ENCODE results near the gene IPO5.
"Not testable (repeated sequence)": the region's sequence is repeated elsewhere in the genome, so short reads cannot be mapped to it uniquely, and the experiment has no call there.

IPO5 gene

DNA sequence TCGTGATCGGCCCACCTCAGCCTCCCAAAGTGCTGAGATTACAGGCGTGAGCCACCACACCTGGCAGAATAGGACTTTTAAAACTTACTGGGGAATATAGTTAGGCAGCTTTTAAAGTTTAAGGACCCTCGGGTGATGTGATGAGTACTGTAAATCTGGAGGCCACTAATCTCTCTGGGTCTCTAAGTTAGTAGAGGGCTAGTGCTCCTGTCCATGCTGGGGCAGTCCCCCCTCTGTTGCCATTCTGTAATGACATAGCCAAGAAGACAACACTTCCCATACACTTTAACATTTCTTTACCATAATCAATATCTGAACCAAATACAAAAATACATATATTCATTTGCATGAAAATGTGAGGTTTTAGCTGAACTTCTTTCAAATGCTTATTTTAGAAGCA is 65.7 kb downstream of the IPO5 start:
- no peak for DNase-seq

DNA sequence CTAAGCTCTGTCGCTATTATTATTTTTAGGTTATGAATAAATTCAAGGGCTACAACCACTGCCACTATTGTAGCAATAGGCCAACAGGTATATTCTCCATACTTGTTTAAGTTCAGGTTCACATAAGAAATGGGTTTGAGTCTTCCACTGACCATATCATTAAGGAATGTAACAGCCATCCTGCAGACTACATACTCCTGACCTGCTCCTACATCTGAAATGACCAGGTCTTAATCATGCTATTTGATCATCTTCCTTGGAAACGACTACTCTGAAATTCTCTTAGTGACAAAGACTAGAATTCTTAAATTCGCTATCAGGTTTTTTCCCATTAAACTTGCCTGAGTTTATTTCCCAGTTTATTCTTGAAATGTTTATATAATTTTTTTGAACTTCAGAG is 66.8 kb downstream of the IPO5 start:
- DNase-seq: no peak

DNA sequence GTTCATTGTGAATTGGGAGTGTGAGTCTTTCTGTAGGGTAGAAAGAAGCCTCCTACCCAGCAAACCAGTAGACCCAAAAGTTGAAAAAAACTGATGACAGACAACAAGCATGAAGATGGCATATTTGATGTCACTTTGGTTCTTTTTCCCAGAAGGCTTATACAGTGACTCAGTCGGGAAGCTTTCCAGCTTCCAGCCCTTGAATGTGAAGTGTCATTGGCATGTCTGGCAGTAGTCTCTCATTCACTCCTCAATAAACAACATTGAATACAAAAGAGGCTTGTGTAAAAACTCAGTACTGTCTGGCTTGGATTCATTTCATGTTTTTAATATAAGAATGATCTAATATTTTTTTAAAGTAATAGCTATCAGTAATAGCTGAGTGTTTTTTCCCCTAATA is 68.7 kb downstream of the IPO5 start:
- no peak for DNase-seq

DNA sequence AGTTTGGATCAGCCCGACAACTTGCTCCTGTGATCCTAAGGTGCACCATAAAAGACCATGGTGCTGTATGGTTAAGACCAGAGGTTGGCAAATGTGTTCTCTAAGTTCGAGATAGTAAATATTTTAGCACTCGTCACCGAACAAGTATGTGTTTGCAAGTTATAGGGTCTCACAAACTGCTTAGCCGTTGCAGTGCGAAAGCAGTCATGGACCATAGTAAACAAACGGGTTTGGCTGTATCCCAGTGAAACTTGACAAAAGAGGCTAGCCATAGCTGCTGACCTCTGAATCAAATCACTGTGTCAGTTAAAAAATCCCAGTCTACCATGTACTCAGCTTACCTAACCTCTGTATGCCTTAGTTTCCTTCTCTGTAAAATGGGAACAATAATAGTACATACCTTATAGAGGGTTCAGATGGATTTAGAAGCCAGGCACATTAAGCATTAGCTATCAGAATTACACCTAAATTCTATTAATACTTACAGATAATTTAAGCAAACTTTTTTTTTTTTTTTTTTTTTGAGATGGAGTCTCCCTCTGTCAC is 72.1 kb downstream of the IPO5 start:
- DNase-seq: no peak

DNA sequence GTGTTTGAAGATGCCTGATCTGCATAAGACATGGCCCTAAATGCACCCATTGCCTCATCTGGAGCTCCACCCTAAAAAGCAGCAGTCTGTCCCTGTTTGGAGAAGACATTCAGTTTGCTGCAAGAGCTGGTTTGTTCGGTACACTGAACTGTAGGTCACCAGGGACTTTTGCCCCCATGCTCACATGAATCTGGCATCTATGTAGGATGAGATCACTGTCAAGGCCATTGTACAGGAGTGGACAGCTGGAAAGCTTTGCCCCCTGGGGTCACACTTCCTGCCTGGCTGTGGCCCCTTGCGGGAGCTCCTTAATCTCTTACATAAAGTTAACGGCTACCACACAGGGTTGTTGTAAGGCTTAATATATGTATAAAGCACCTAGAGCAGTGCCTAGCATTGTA is 73.0 kb downstream of the IPO5 start:
- DNase-seq: no peak

- no peak for DNase-seq
Measured at GRCh38 chr13:98032168-98032567, 78.7 kb downstream of the IPO5 start.

GRCh38 chr13:98033277-98034247 is 80.1 kb downstream of the IPO5 start:
- no peak for DNase-seq

DNA sequence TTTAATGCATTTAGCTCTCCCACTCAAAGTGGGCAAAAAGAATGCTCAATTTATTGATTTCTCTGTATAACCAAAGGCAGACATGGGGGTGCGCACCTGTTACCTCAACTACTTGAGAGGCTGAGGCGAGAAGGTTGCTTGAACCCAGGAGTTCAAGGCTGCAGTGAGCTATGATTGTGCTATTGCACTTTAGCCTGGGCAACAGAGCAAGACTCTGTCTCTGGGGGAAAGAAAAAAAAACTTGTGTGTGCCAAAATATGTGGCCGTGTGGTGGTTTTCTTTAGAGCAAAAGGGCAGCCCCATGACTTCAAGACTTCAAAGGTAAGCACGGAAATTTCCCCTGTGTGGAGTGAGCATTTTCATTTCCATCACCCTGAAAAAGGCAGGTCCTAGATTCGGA is 81.9 kb downstream of the IPO5 start:
- no peak for DNase-seq

- DNase-seq: not testable (repeated sequence)
Measured at GRCh38 chr13:98036564-98037302, 83.3 kb downstream of the IPO5 start.

- DNase-seq: no peak
Measured at GRCh38 chr13:98039261-98039660, 85.8 kb downstream of the IPO5 start.

GRCh38 chr13:98039964-98040363 is 86.5 kb downstream of the IPO5 start:
- DNase-seq: no peak

GRCh38 chr13:98041081-98041820 is 87.8 kb downstream of the IPO5 start:
- no peak for DNase-seq

DNA sequence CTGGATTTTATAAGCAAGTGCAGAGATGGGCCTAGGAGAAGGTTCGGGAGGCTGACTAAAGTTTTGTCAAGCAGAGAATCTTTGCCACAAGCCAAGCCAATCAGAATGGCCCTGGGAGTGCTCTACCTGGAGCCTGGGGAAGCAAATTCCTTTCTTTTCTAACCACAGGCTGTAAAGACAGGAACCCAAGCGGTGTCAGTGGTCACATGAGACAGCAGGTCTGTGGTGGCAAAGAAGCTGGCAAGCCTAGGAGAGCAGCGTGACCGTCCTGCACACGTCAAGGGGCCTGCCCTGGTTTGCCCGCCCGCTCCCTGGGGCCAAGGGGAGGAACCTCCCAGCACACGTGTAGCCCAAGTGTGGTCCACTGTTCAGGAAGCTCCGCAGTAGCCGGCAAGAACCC is 90.8 kb downstream of the IPO5 start:
- no peak for DNase-seq

DNA sequence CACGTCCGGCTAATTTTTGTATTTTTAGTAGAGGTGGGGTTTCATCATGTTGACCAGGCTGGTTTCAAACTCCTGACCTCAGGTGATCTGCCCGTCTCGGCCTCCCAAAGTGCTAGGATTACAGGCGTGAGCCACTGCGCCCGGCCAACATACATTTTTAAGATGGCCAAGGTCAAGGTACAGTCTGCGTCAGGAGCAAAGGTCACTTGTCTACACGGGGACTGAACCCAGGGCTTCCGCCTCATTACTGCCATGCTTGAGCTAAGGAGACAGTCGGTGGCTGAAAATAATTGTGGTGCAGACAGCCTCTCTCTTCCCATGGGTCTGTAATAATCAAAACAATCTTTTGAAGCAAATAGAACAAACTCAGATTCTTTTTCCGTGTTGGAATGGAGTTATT is 94.3 kb downstream of the IPO5 start:
- not testable (repeated sequence) for DNase-seq

DNA sequence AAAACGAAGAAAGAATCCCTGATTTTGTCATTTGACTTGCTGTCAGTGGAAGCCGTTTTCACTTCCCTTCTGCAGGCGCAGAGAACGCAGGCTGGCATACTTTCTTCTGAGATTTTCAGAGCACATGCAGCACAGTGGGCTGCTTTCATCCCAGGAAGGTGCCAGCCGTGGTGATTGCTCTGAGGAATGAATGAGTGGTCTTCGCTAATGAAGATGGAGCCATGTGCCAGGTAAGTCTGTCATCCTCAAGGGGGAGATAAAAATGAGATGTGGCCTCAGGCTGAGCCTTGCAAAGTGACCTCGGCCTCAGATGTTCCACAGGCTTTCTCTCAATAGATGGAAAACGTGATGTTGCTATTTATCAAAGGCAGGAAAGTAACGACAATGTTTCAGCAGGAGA is 94.8 kb downstream of the IPO5 start:
- no peak for DNase-seq

- no peak for DNase-seq
Measured at GRCh38 chr13:98050041-98050466, 96.6 kb downstream of the IPO5 start.

DNA sequence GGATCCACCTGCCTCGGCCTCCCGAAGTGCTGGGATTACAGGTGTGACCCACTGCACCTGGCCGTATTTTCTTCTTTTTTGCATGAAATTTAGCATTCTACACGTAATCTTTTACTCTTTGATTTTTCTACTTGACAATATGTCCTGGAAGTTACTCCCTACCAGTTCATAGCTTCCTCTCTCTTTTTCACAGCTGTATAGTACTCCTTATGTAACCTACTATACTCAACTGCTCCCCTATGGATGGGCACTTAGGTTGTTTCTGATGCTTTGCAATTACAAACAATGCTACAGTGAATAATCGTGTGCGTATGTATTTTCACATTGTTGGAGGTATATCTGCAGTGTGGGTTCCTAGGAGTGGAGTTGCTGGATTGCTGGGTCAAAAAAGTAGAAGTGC is 98.9 kb downstream of the IPO5 start:
- no peak for DNase-seq

- no peak for DNase-seq
Measured at GRCh38 chr13:98054301-98054700, 100.8 kb downstream of the IPO5 start.

DNA sequence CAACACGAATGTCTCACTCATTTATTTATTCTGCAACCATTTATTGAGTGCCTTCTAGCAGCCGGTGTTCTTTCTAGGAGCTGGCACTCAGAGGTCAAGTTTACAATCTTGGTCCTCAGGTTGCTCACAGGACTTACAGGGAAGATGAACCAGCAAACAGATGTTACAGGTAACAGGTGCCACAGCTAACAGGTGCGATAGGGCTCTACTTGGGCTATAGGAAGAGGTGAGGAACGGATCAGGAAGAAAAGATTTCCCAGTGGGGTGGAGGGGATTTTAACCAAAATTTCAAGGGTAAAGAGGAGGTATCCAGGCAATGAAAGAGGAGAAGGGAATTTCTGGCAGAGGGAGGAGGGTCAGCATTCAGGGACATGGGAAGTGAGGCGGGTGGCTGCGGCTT is 102.1 kb downstream of the IPO5 start:
- no peak for DNase-seq

GRCh38 chr13:98056839-98057410 is 103.5 kb downstream of the IPO5 start:
- DNase-seq: no peak

DNA sequence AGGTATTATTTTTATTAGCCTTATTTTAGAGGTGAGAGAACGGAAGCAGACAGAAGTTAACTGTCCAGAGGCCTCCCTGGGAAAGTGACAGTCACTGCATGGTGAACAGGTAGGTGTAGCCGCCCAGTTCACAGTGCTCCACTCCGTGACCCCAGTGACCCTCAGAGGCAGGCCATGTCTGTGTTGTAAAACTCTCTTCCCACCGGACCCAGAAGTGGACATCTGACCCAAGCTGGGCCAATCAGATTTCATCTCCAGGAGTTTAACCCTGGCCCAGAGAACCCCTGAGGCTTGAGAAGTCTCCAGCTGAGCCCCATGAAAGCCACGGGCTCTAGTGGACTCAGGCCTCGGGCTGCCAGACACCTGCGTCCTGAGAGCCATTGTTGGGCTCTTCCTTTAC is 105.8 kb downstream of the IPO5 start:
- no peak for DNase-seq

GRCh38 chr13:98060282-98060681 is 106.8 kb downstream of the IPO5 start:
- DNase-seq: no peak

DNA sequence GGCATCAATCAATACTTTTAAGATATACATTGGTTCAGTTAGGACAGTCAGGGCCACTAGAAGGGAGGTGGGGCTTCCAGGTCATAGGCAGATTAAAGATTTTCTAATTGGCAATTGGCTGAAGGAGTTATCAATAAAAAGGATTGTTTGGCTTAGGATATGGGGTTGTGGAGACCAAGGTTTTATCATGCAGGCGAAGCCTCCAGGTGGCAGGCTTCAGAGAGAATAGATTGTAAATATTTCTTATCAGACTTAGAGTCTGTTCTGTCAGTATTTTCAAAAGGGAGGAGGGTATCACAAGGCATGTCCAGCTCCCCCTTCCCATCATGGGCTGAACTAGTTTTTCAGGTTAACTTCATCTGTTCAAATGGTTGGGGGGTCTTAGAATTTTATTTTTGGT is 112.0 kb downstream of the IPO5 start:
- DNase-seq: no peak
